Natural killer cell (primary cell): ENCODE measurements around the gene PAX2. TPM values are rescaled to one million over a fixed set of nuclear protein-coding genes. Genes with fewer than 3 reads are reported as not detected.

ENCODE experiments used
- ATAC-seq, 3 donors: fragments of 150-1000 bp in 2 of 3; fragments of 200-7000 bp in 1 of 3; cut with Tn5 transposase; 1 replicate in 1 of 3; 2 replicates in 2 of 3; pipeline ENCODE4 v1.10.0; 2021; ENCODE audit warnings: mild to moderate bottlenecking in 2 of 3, moderate library complexity in 2 of 3
- DNase-seq, 2 donors: peaks; one replicate each; pipeline versions ENCODE4 v3.0.0 to v3.0.0-alpha.2; 2013 to 2021; ENCODE audit warnings: mixed read lengths in 1 of 2
- H3K27ac ChIP-seq: one replicate; pipeline ENCODE4 v1.5.1; 2013; ENCODE audit warnings: mild to moderate bottlenecking, low read length
- H3K27me3 ChIP-seq: one replicate; pipeline ENCODE4 v1.6.1; 2013; ENCODE audit warnings: low read length; ENCODE audit not compliant: control insufficient read depth, insufficient read depth
- H3K36me3 ChIP-seq: one replicate; pipeline ENCODE4 v1.6.1; 2013; ENCODE audit warnings: low read length; ENCODE audit not compliant: control insufficient read depth, insufficient read depth
- H3K4me1 ChIP-seq: one replicate; pipeline ENCODE4 v1.6.1; 2013; ENCODE audit warnings: low read length; ENCODE audit not compliant: control insufficient read depth, insufficient read depth
- H3K4me3 ChIP-seq: one replicate; pipeline ENCODE4 v1.5.1; 2013; ENCODE audit warnings: low read length
- H3K9me3 ChIP-seq: one replicate; pipeline ENCODE4 v1.6.1; 2013; ENCODE audit warnings: low read length; ENCODE audit not compliant: control insufficient read depth, insufficient read depth
- H3K27ac Mint-ChIP-seq, 2 donors: one replicate each; pipeline ENCODE4 v1.8.0; 2022; ENCODE audit warnings: mild to moderate bottlenecking in 2 of 2, mixed read lengths in 2 of 2, moderate library complexity in 1 of 2
- H3K27me3 Mint-ChIP-seq, 2 donors: one replicate each; pipeline ENCODE4 v1.8.0; 2022; ENCODE audit warnings: low read depth in 2 of 2, mixed read lengths in 2 of 2
- H3K36me3 Mint-ChIP-seq: one replicate; pipeline ENCODE4 v1.8.0; 2022; ENCODE audit warnings: mixed read lengths
- H3K4me1 Mint-ChIP-seq, 2 donors: one replicate each; pipeline ENCODE4 v1.8.0; 2022; ENCODE audit warnings: mixed read lengths in 2 of 2
- H3K4me3 Mint-ChIP-seq: one replicate; pipeline ENCODE4 v1.8.0; 2022; ENCODE audit warnings: mild to moderate bottlenecking, moderate library complexity, mixed read lengths
- H3K9me3 Mint-ChIP-seq, 2 donors: one replicate each; pipeline ENCODE4 v1.8.0; 2022; ENCODE audit warnings: mixed read lengths in 2 of 2
- WGBS: methylation state at CpG from one replicate; pipeline ENCODE4 v1.1.7; 2013; ENCODE audit warnings: missing lambda C conversion rate; ENCODE audit not compliant: insufficient coverage; 5-methylcytosine and 5-hydroxymethylcytosine counted together
- intact Hi-C: fragments of 100-400 bp; cut with micrococcal nuclease; formaldehyde crosslinking; loops from one replicate; pipeline ENCODE4 v1.14.2; 2022
- total RNA-seq, 4 donors: library from RNA; stranded (reverse); fragments of 120-200 nt in 1 of 4; gene quantifications; one replicate each; pipeline versions ENCODE4 v1.2.3 to v1.2.4, GENCODE V29; 2013 to 2022
- TF ChIP-seq, protein P1 (sequence below): fragments of 200-600 bp; IDR thresholded peaks from one replicate; pipeline ENCODE4 v1.8.0; 2022; ENCODE audit warnings: antibody characterized with exemption

Gene PAX2
- total RNA-seq, 3 donors from 2014 or later (not counting 1 experiment from before 2014, with no cell fraction given) = not detected

DNA sequence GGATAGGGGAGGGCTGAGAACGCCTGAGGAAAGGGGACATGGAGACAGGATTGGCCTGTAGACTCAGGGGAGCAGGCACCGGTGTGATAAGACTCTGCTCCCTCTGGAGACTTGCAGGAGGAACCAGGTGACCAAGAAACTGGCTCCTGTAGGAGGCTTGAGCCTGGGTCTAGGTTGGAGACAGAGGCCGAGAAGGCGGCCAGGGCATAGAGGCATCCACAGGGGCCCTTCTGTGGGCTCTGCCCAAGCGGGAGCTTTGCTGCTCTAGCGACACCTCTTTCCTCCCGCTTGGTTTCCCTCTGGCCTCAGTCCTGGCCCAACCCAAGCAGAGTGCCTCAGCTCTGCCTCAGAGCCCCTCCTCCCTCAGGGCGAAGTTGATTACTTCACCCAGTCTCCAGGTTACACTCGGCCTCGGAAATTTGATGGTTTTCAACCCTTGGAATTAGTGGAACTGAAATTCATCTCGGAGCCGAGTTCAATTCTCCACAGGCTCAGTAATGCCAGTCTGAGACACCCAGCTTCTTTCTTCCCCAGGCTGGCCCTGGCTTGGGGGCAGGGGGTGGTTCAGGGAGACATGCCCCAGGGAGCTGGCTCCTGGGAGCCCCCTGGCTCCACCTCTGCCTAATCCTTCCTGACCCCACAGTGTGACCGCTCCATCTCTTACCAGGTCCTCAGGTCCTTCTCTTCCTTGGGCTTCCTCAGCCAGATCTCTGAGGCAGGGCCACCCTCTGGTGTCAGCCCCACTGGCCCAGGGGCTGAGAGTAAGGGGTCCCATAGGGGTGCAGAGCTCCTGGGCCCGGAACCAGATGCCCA, 60.4 kb downstream of the PAX2 start:
- H3K9me3 Mint-ChIP-seq = no peaks in the 10 kb centered on the region
- no peak for DNase-seq
- no peak overlapping the region for H3K27ac Mint-ChIP-seq
- H3K36me3 ChIP-seq = no peaks in the 10 kb centered on the region
- intact Hi-C loops = no loop called here
- H3K27ac ChIP-seq = no peak overlapping the region
- no peaks in the 10 kb centered on the region for H3K9me3 ChIP-seq
- no peaks in the 10 kb centered on the region for H3K36me3 Mint-ChIP-seq
- H3K4me1 ChIP-seq = no peaks in the 10 kb centered on the region
- no peak overlapping the region for H3K4me3 ChIP-seq
- TF ChIP-seq, protein P1, sequence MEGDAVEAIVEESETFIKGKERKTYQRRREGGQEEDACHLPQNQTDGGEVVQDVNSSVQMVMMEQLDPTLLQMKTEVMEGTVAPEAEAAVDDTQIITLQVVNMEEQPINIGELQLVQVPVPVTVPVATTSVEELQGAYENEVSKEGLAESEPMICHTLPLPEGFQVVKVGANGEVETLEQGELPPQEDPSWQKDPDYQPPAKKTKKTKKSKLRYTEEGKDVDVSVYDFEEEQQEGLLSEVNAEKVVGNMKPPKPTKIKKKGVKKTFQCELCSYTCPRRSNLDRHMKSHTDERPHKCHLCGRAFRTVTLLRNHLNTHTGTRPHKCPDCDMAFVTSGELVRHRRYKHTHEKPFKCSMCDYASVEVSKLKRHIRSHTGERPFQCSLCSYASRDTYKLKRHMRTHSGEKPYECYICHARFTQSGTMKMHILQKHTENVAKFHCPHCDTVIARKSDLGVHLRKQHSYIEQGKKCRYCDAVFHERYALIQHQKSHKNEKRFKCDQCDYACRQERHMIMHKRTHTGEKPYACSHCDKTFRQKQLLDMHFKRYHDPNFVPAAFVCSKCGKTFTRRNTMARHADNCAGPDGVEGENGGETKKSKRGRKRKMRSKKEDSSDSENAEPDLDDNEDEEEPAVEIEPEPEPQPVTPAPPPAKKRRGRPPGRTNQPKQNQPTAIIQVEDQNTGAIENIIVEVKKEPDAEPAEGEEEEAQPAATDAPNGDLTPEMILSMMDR = no peak
- H3K4me3 Mint-ChIP-seq = no peak overlapping the region
- peaks cover 46 to 61% of the 10 kb centered on the region in 2 donors for H3K27me3 Mint-ChIP-seq
- H3K27me3 ChIP-seq = peaks cover 9% of the 10 kb centered on the region
- WGBS = 72% methylated on average over 14 of the region's 14 CpGs
- no peak for ATAC-seq
- peaks cover 0 to 8% of the 10 kb centered on the region in 2 donors for H3K4me1 Mint-ChIP-seq

DNA sequence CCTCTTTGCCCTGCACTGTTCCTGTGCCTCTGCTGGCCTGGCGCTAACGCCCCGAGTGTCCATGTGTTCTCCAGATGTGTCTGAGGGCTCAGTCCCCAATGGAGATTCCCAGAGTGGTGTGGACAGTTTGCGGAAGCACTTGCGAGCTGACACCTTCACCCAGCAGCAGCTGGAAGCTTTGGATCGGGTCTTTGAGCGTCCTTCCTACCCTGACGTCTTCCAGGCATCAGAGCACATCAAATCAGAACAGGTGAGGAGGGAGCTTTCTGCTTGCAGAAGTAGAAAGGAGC, 60.9 kb downstream of the PAX2 start:
- Mint-ChIP-seq H3K36me3 (no peaks in the 10 kb centered on the region), H3K4me1 (peaks cover 0 to 8% of the 10 kb centered on the region in 2 donors), H3K27ac (no peak overlapping the region), H3K9me3 (no peaks in the 10 kb centered on the region), H3K4me3 (no peak overlapping the region), H3K27me3 (peaks cover 48 to 61% of the 10 kb centered on the region in 2 donors)
- WGBS = 85% methylated on average over 8 of the region's 8 CpGs
- ATAC-seq = no peak
- H3K4me1 ChIP-seq = no peaks in the 10 kb centered on the region
- H3K27me3 ChIP-seq = peaks cover 9% of the 10 kb centered on the region
- no peaks in the 10 kb centered on the region for H3K9me3 ChIP-seq
- no peak overlapping the region for H3K4me3 ChIP-seq
- no peak overlapping the region for H3K27ac ChIP-seq
- intact Hi-C loops = no loop called here
- DNase-seq = no peak
- H3K36me3 ChIP-seq = no peaks in the 10 kb centered on the region
- TF ChIP-seq, protein P1 = no peak

DNA sequence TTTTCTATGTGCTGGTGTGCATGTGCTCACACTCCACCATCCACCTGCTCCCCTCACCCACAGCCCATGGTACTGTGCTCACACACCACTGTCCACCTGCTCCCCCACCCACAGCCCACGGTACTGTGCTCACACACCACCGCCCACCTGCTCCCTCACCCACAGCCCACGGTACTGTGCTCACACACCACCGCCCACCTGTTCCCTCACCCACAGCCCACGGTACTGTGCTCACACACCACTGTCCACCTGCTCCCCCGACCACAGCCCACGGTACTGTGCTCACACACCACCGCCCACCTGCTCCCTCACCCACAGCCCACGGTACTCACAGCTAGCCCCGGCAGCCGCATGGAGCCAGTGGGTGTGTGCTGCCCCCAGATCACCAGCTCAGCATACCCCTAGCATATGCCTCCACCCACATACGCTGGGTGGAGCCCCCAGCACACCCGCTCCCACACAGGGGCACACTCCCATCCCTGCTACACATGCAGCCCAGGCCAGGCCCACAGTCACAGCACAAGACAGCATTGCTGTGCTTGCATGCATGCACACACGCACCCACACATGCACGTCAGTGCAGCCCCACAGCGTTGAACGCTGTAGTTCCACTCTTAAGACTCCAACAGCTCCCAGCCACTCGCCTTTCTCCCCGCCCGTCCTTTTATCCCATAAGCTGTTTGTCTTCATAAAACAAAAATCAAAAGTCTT, 62.0 kb downstream of the PAX2 start:
- Mint-ChIP-seq H3K4me3 (no peak overlapping the region), H3K36me3 (no peaks in the 10 kb centered on the region), H3K9me3 (no peaks in the 10 kb centered on the region), H3K4me1 (peaks cover 0 to 8% of the 10 kb centered on the region in 2 donors), H3K27ac (no peak overlapping the region), H3K27me3 (peaks cover 53 to 67% of the 10 kb centered on the region in 2 donors)
- H3K4me3 ChIP-seq = no peak overlapping the region
- intact Hi-C loops = no loop called here
- TF ChIP-seq, protein P1 = no peak
- DNase-seq (no peak), ATAC-seq (no peak)
- no peaks in the 10 kb centered on the region for H3K36me3 ChIP-seq
- H3K27me3 ChIP-seq = peaks cover 9% of the 10 kb centered on the region
- no peaks in the 10 kb centered on the region for H3K9me3 ChIP-seq
- no peak overlapping the region for H3K27ac ChIP-seq
- 56% methylated on average over 20 of the region's 20 CpGs for WGBS
- H3K4me1 ChIP-seq = no peaks in the 10 kb centered on the region
